ENCODE results near the gene MTHFD2.

The MTHFD2 gene

GRCh38 chr2:74221091-74221490 lies 22.7 kb downstream of the MTHFD2 start:
- H3K4me1 Mint-ChIP-seq, result peaks cover under 1% of the 10 kb centered on the region
- H3K4me3 Mint-ChIP-seq, result no peak overlapping the region
- H3K36me3 Mint-ChIP-seq (ENCODE audit: low read depth), result peaks cover 10% of the 10 kb centered on the region
- TF ChIP-seq CTCF (IDR thresholded peaks at IDR 0.05; ENCODE audit: unreplicated experiment in 3 of 3), result no peak
- H3K27me3 Mint-ChIP-seq (ENCODE audit: low read depth), result no peaks in the 10 kb centered on the region
- no peaks in the 10 kb centered on the region for H3K9me3 Mint-ChIP-seq
- H3K27ac Mint-ChIP-seq, result no peak overlapping the region

GRCh38 chr2:74221604-74222299 lies 23.3 kb downstream of the MTHFD2 start:
- H3K9me3 Mint-ChIP-seq, result no peaks in the 10 kb centered on the region

GRCh38 chr2:74222300-74222650 lies 23.9 kb downstream of the MTHFD2 start:
- H3K9me3 Mint-ChIP-seq, result no peaks in the 10 kb centered on the region
- no peak overlapping the region for H3K4me3 Mint-ChIP-seq
- H3K27ac Mint-ChIP-seq, result no peak overlapping the region
- no peak for TF ChIP-seq CTCF (IDR thresholded peaks at IDR 0.05; ENCODE audit: unreplicated experiment in 3 of 3)
- peaks cover 9% of the 10 kb centered on the region for H3K36me3 Mint-ChIP-seq (ENCODE audit: low read depth)
- peaks cover 7% of the 10 kb centered on the region for H3K4me1 Mint-ChIP-seq
- no peaks in the 10 kb centered on the region for H3K27me3 Mint-ChIP-seq (ENCODE audit: low read depth)

More at GRCh38 chr2:74221604-74222299, 23.3 kb downstream of the MTHFD2 start:
- Mint-ChIP-seq H3K4me1 (peaks cover 7% of the 10 kb centered on the region), H3K27me3 (ENCODE audit: low read depth) (no peaks in the 10 kb centered on the region), H3K4me3 (no peak overlapping the region), H3K27ac (no peak overlapping the region), H3K36me3 (ENCODE audit: low read depth) (peaks cover 9% of the 10 kb centered on the region)
- no peak for TF ChIP-seq CTCF (IDR thresholded peaks at IDR 0.05; ENCODE audit: unreplicated experiment in 3 of 3)

- H3K27ac Mint-ChIP-seq, result no peak overlapping the region
- H3K4me3 Mint-ChIP-seq, result no peak overlapping the region
- H3K4me1 Mint-ChIP-seq, result peaks cover 7% of the 10 kb centered on the region
- H3K27me3 Mint-ChIP-seq (ENCODE audit: low read depth), result no peaks in the 10 kb centered on the region
- no peaks in the 10 kb centered on the region for H3K9me3 Mint-ChIP-seq
- peaks cover 8% of the 10 kb centered on the region for H3K36me3 Mint-ChIP-seq (ENCODE audit: low read depth)
- no peak for TF ChIP-seq CTCF (IDR thresholded peaks at IDR 0.05; ENCODE audit: unreplicated experiment in 3 of 3)
These were observed 25.7 kb downstream of the MTHFD2 start for GRCh38 chr2:74223941-74224770.

GRCh38 chr2:74225698-74226459 lies 27.5 kb downstream of the MTHFD2 start:
- H3K36me3 Mint-ChIP-seq (ENCODE audit: low read depth), result peaks cover 6% of the 10 kb centered on the region
- H3K27ac Mint-ChIP-seq, result no peak overlapping the region
- no peaks in the 10 kb centered on the region for H3K9me3 Mint-ChIP-seq
- no peak overlapping the region for H3K4me3 Mint-ChIP-seq
- no peaks in the 10 kb centered on the region for H3K27me3 Mint-ChIP-seq (ENCODE audit: low read depth)
- no peak for TF ChIP-seq CTCF (IDR thresholded peaks at IDR 0.05; ENCODE audit: unreplicated experiment in 3 of 3)
- H3K4me1 Mint-ChIP-seq, result peaks cover 7% of the 10 kb centered on the region

Measured in nephron (organoid).